ENCODE data around the gene SCRN1.
"Not testable (repeated sequence)": the region's sequence is repeated elsewhere in the genome, so short reads cannot be mapped to it uniquely, and the experiment has no call there.

Gene SCRN1

DNA sequence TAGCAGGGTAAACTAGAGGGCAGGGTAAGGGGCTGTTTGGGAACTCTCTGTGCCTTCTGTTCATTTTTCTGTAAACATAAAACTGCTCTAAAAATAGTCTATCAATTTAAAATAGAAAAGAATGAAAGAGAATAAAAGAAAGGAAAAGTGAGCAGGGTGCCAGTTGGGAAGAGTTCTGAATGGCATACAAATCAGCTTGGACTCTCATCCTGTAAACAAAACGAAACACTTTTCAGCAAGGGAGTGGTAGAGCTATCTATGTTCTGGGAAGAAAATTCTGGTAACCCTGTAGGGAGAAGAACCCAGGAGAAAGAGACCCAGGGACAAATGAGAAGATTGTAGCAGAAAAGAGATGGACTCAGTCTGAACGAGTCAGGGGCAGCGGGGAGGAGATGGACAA lies 24.6 kb downstream of the SCRN1 start:
- DNase-seq, result no peak

DNA sequence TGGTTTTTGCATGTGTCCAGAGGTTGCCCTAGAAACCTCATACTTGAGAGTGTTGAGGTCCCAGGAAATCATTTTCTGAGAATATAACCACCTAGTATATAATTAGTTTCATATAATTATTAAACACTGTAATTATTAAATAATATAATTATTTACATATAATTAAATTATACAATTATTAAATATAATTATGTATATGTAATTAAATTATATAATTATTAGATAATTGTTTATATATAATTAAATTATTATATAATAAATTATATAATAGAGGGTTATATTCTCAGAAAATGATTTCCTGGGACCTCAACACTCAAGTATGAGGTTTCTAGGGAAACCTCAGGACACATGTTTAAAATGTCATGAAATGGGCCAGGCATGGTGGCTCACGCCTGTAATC lies 27.6 kb downstream of the SCRN1 start:
- DNase-seq, result no peak

DNA sequence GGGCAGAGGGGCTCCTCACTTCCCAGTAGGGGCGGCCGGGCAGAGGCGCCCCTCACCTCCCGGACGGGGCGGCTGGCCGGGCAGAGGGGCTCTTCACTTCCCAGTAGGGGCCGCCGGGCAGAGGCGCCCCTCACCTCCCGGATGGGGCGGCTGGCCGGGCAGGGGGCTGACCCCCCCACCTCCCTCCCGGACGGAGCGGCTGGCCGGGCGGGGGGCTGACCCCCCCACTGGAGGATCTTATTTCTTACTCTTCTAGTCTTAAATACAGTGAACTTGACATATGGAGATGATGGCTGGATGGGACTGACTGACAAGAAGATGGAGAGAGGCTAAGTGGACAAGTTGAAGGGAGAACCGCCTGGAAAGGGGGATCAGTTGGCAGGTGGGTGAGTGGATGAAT lies 28.0 kb downstream of the SCRN1 start:
- DNase-seq, result not testable (repeated sequence)

DNA sequence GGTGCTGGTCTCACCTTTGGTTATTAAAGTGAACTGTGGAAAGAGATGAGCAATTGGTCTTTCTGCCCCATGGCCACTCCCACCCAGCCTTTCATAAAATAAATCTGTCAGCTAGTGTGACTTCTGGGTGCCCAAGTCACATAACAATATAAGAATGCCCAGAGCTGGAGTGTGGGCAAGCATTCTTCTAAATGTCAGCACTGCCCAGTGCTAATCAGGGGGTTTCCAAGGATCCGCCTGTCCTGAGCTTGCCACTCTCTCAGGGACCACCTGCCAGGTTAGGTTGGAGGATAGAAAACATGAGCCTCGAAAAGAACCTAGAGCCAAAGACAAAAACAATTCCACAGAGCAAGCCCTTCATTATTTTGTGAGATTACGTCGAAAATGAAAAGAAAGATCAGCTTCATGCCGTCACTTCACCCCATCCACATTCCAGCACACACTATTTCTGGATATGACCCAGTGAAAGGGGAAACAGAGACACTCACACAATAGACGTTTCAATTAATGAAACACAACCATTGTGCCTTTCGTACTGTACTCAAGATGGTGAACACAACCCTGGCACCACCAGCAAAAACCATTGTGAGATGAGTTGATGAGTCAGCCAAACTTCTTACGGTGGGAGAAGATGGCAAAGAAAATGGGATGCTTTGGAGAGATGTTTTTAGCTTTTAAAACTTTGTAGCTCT lies 30.8 kb downstream of the SCRN1 start:
- no peak for DNase-seq

DNA sequence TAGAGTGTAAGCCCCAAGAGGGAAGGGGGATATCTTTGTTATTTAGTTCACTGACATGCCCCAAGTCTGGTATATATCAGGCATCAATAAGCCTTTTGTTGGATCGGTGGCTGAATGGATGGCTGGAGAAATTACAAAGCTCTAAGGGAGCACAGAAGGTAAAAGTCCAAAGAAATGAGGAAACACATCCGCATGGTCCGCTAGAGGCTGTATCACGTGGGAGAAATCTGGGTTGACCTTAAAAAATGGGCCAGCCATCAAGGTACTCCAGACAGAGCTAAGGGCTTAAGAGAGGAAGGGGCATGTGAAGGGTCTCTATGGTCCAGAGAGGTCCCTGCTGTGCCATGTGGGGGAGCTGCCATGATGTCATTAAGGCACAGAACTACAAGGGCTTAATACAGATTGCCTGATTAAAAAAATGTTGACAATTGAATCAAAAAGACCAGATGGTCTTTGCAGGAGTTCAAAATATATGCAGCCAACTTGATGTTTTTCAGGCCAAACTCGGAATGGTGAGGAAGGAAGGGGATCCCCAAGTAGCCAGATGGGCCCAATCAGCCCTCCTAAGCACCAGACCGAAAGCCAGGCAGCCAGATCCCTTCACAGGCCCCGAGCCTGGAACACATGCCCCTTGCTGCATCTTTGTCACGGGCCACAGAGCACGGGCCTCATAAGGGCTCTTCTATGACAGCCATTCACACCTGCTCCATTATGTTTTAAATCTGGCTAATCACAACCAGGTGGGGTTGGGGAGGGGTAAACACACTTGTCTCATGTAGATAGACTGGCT lies 31.9 kb downstream of the SCRN1 start:
- DNase-seq, result no peak

DNA sequence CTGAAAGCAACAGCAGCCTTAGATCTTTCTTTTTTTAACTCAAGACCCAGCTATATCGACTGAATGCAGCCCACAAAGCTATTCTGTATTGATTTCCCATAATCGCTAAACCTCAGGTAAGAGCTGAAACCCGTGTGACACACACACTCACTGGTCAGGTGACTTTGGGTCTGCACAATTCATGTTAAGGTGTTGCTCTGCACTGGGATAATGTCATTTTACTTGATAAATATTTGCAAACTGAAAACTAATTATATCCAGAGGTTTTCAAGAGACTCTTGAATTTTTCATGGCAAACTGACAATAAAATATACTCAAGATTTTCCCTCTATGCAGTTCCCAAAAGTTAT lies 33.1 kb downstream of the SCRN1 start:
- no peak for DNase-seq

DNA sequence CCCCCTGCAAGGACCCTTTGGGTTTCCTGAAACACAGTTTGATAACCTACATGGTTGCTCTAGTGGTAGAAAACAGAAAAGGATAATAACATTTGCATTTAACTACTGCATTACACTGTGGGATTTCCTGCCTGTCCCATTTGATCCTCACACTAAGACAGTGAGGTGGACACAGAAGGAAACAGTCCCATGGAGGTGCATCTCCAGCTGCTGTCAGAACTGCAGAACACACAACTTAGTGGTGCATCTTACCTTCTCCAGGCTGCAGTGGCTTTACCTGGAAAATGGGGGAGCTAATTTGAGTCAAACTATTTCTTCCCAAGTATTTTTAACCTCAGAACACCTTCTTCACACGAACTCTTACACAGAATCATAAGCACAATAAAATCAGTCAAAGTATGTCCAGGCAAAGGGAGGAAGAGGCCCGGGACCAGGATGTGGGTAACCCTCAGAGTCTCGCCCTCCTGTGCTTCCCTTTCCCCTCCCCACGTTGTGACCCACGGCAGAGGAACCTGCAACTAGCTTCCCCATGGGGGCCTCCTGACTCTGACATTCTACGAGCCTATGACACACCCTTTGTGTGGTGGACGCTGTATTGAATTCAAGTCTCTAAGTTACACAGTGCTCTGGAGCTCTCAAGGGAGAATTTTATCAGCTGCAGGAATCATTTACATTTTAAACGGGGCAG lies 33.7 kb downstream of the SCRN1 start:
- DNase-seq, result no peak

DNA sequence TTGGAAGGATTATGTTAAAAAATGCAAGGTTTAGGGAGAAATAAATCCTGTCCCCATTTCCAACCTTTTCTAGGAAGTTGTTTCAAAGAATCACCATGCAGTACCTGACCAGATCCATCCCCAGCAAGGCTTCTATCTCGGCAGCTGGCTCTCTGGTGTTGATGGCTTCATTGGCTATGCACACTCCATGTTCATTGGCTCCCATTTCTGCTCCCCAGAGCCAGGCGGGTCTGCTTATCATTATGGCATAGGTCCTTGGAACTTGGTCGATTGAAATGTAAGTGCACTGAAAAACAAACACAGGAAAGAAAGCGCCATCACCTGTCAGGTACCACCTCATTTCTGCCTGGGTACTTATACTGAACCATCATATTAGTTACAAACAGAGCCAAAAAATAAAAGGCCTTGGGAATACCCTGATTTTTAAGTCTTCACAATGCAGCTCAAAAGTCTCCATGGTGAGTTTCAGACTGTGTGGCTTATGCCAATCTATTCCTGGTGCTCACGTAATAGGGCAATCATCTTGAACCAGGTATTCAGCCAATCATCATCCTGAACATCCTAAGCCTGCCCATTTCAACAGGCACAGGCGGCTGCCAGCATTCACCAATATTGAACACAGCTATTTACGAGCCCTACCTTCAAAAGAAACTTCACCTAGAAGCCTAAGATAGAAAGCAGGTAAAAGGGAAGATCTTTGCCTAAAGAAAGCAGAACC lies 34.4 kb downstream of the SCRN1 start:
- DNase-seq, result no peak

DNA sequence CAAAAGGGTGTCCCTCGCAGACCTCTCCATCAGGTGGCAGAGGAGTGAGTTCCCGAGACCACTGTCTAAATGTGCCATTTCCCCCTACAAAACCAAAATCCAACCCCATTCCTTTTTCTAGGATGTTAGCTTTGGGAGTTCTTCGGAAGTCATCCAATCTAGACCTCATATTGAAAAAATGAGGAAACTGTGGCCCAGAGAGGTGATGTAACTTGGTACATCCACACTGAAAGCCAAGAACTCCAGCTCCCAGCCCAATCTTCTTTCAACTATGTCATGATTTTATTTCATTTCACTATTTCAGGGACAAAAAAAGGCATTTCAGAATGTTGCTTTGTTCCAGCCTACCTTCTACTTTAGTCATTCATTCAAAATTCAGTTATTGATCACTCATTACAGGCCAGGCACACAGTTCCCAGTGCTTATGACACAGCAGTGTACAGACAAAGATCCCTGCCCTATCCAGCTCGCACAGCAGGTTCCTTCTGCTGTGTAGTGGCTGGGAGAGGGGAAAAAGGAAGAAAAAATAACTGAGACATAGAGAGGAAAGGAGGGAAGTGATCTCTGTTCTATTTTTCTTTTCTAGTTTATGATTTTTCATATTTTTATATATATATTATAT lies 35.8 kb downstream of the SCRN1 start:
- no peak for DNase-seq

DNA sequence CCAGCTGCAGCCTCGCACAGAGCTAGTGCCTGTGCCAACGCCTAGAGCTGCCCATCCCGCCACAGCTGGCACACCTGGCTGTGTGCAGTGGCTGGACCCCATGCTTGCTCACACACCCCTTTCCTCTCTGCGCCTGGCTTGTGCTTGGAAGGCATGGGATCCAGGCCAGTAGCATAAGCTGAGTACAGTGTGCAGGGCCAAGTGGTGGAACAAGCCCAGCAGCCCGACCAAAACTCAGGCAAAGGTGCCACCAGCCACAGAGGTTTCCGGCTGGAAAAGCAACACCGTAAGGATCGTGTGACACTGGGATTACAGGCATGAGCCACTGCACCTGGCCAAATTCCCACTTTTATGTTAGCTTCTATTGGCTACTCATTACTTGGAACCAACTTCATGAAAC lies 38.4 kb downstream of the SCRN1 start:
- no peak for DNase-seq

DNA sequence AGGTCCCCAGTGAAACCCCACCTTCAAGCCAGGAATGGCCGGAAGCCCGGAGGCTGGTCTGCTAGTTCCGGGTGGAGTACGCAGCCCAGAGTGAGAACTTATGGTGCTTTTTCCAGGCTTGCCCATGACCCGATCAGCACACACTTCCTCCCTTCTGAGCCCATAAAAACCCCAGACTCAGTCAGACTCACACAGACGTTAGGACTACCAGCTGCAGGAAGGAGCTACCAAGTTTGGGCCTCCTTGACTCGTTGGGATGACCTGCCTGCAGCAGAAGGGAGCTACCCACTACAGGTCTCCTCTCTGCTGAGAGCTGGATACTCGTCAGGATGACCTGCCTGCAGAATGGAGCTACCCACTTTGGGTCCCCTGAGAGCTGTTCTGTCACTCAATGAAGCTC lies 39.1 kb downstream of the SCRN1 start:
- DNase-seq, result no peak

DNA sequence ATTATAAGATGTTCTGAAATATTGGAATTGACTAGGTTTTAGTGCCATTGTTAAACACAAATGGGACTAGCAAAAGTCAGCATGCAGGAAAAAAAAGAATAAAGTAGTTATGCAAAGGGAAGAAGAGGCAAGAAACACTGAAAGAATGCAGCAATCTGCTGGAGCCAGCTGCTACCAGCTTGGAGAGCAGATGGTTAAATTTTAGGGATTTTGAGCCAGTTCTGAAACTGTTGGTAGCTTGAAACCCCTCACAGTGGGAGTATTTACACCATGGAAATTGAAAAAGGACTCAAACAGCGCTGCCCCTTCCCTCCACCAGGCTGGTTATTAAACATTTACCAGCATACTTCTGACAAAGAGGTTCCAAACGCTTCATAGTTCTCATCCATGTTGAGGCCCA lies 41.0 kb downstream of the SCRN1 start:
- no peak for DNase-seq

DNA sequence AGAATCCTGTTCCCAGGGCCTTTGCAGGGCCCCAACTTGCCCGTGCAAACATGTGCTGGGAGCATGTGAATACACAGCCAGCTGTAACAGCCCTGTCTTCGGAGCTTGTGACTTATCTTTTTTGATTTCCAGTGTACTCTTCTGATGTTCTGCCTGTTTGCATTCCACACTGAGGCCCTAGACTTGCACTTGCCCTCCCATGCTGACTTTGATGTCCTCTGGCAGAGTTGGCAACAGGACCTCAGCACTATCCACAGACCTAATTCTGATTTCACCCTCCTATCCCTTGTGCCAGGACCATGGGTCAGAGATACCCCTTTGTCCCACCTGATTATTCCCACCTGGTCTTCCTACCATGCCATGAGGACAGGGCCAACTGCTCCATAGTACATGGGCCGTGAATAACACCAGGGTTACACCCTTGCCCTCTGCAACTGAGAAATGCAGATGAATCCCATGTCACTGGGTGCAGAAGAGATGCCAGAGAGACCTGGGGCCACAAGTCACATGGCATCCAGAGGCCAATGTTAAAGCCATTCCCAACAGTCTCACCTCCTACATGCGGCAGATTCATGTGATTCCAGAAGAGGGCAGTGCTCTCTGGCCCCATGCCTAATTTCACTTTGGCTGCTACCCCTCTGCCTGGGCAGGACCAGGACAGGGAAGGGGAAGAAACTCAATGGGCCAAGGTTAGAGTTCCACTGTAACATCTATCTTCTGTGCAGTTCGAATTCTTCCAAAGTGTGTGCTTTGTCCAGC lies 43.0 kb downstream of the SCRN1 start:
- DNase-seq, result no peak

DNA sequence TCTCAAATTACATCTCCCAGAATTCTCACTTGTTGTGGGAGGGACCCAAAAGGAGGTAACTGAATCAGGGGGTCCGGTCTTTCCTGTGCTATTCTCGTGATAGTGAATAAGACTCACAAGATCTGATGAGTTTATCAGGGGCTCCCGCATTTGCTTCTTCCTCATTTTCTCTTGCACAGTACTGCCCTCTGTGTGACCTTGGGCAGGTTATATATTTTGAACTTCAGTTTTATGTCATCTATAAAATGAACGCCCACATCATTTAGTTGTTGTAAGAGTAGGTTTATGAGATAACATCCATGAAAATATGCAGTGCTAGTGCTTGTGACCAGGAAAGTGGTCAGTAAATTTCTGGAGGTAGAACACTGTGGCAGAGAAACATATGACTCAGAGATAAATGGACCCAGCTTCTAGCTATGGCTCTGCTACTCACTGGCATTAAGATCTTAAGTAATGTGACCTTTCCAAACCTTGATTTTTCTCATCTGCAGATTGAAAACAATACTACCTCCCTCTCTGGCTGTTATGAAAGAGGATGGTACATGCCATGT lies 44.3 kb downstream of the SCRN1 start:
- no peak for DNase-seq

DNA sequence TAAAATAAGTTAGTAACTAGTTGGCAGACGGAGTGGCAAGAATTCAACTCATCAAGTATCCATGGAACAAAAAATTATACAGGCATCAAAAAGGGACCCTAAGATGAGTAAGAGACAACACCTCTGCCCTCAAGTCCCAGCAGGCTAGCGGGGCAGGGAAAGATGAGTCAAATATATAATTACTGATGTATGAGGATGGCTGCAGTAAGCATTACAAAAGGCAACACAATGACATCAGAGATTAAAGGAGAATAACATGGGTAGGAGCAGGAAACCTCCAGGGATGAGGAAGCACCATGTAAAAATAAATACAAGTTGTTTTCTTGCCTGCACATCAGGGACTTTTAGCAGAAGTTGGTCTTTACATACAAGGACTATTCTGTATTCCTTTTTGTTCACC lies 49.4 kb downstream of the SCRN1 start:
- no peak for DNase-seq

DNA sequence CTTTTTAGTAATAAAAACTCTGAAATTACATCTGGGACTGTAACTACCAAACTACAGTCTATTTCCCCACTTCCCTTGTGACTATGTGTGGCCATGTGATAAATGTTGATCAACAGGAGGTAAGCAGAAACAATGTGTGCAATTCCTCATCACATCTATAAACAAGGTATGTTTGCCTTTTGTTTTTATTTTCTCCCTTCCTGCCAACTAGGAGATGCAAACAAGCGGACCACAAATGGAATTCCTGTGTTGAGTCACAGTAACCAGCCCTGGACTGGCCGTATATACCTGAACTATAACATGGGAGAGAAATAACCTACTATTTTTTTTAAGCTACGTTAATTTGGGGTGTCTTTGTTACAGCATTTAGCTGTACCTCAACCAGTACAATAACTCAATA lies 52.5 kb downstream of the SCRN1 start:
- DNase-seq, result no peak

DNA sequence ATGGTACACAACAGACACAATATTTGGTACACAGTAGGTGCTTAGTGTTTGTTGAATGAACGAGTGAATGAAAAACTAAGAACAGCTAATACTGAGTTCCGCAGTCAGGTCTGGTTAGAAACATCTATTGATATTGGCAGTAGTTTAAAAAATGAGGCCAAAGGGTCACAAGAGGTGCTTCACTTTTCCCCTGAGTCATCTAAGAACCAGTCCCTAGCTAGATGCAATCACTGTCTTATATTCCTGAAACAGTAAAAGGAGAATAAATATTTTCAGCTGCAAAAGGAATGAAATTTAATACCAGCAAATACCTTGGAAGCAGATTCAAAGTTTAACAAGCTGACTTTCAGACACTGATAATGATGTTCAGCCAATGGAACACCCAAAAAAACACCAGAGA lies 54.5 kb downstream of the SCRN1 start:
- no peak for DNase-seq

DNA sequence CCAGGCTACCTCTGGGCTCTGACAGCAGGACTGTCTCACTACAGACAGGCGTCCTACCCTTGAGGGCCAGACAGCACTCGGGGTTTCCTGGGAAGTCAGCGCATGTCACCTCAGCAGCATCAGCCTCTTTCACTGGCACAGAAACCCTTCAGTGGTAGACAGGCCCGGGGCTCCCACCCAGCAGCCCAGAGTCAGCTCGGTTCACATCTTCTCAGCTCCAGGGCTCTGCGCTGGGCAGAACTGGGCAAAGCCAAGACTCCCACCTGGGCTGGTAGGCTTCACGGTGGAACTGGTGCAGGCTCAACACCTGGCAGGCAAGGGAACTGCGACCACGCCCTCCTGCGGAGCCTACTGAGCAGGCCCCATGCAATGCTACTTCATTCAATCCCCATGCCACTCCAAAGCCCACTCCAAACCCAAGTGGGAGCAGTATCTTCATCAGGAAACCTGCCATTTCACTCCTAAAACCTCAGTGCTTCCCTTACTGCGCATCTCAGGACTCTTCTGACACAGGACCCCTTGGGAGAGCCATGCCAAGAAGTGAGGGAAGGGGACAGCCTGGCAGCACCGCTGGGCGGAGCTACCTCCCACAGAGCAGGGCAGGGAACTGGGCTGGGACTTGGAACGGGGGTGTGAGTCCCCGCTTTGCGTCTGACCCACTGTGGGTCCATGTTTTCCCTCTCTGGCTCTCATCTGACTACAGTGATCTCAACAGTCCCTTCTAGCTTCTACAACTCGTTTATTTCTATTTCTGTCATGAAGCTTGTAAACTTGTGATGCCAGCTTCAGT lies 60.4 kb downstream of the SCRN1 start:
- no peak for DNase-seq

DNA sequence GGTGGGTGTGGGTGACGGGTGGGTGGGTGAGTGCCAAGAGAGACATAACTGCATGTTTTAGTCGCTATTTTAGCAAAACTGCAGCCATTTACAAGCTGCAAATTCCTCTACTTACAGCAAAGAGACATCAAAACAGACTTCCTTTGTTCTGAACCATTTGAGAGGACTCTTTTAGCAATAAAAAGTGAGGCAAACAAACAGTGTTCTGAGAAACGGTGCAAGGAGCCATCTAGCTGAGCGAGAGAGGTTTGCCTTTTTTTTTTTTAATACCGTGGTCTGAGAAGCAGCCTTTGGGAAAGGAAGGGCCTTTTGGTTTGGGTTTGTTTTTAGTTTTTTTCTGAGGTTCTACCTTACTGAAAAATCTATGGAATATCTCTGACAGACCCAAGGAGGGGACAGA lies 62.9 kb downstream of the SCRN1 start:
- no peak for DNase-seq

DNA sequence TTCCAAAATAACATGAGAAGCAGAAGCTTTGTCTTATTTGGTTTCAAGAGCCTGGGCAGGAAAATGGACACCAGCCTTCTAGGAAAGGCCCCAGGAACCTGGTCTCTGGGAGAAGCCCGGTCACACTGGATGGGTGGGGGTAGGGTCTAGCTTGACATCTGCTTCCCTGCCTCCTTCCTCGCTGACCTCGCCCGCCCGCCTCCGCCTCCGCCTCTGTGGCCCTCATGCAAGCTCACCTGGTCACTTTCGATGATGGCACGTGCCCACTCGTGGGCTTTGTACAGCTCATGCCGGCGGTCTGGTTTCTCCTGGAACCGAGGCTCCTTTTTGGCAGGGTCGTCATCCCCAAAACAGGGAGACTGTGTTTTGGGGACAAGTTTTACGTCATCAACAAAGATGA lies 63.4 kb downstream of the SCRN1 start:
- DNase-seq, result no peak

DNA sequence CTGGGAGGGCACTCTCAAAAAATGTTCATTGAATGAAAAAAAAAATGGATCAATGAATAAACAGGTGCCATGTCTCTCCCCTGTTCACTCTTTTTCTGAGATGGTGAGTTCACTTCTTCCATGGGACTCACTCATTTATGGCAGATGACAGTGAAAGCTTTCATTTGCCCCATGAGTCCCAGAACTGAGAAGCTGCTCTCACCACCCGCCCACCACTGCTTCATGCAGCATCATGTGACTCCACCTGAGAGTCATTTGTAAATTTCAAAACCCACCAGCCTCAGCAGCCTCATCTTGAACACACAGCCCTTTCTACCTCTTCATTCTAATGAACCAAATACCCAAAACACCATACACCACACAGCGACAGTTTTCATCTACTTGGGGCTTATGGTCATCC lies 64.9 kb downstream of the SCRN1 start:
- no peak for DNase-seq
